ENCODE results near the gene MGLL.

Gene MGLL

DNA sequence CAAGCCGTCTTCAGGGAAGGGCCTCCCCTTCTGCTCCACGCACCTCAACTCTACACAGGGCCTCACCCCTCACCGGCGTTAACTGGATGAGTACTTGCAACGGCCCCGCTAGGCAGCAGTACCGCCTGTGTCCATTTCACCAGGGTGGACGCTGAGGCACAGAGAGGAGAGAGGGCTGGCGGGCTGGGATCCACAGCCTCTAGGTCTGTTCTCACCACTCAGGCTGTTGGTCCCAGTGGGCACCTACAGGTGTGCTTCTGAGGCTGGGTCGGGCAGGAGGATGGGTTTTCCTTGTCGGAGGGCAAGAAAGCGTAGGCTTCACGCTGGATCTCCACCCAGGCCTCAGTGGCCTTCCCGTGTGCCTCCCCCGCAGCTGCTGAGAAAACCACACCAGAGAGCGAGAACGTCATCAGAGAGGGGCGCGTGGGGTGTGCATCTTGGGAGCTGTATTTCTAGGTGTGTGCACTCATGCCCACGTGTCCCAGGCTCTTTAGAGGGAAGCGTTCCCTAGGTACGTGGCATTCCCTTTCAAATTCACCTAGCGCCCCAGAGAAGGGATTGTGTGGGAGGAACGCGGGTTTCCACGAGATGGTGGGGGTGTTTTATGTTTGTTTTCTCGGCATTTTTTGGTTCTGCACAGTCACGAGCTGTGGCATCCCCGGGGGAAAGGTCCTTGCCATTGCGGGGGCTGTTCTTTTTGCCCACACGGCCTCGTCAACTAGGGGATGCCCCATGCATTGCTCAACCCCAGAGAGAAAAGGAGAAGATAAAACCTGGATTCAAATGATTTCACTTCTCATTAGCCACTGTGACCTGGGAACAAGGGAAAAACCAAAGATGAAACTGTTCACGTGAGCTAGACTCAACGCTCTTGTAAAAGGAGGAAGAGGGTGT, 67.7 kb downstream of the MGLL start:
- Histone ChIP-seq H3K27ac (peak overlapping the region; percentile 27), H3K4me1 (ENCODE audit: control insufficient read depth in 1 of 2, insufficient read depth in 1 of 2, low read depth in 1 of 2, low read length in 1 of 2) (peaks cover 5 to 28% of the 10 kb centered on the region in 2 experiments), H3K36me3 (no peaks in the 10 kb centered on the region), H3K27me3 (no peaks in the 10 kb centered on the region), H3K4me3 (ENCODE audit: low read depth in 1 of 2, low read length in 1 of 2) (peak overlapping the region in 1 of 2 experiments; percentile 21), H3K9me3 (no peaks in the 10 kb centered on the region)
- TF ChIP-seq, protein P1, sequence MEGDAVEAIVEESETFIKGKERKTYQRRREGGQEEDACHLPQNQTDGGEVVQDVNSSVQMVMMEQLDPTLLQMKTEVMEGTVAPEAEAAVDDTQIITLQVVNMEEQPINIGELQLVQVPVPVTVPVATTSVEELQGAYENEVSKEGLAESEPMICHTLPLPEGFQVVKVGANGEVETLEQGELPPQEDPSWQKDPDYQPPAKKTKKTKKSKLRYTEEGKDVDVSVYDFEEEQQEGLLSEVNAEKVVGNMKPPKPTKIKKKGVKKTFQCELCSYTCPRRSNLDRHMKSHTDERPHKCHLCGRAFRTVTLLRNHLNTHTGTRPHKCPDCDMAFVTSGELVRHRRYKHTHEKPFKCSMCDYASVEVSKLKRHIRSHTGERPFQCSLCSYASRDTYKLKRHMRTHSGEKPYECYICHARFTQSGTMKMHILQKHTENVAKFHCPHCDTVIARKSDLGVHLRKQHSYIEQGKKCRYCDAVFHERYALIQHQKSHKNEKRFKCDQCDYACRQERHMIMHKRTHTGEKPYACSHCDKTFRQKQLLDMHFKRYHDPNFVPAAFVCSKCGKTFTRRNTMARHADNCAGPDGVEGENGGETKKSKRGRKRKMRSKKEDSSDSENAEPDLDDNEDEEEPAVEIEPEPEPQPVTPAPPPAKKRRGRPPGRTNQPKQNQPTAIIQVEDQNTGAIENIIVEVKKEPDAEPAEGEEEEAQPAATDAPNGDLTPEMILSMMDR (IDR thresholded peaks at IDR 0.05), result no peak

DNA sequence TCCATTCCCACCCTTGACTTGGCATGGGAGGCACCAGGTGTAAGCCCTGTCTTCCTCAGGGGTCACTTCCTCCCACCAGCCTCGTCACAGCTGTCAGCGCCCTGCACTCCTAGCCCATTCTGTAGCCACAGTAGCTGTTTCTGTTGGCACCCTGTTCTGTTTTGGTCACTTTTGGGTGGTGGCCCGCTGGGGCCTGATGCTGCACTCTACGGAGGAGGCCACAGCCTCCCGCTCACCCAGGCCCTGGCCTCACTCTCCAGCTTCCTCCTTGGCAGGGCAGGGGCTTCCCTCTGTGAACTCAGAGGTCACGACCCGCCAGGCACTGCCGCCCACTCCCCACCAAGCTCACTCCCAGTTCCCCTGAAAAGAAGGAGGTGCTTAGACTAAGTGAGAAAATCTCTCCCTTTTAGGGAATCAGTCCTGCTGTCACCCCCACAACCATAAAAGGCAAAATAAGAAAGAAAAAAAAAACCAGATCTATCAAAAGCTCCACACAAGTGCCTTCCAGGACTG, 68.4 kb downstream of the MGLL start:
- TF ChIP-seq, protein P1 (IDR thresholded peaks at IDR 0.05), result no peak
- Histone ChIP-seq H3K4me1 (ENCODE audit: control insufficient read depth in 1 of 2, insufficient read depth in 1 of 2, low read depth in 1 of 2, low read length in 1 of 2) (peaks cover 5 to 28% of the 10 kb centered on the region in 2 experiments), H3K4me3 (ENCODE audit: low read depth in 1 of 2, low read length in 1 of 2) (no peak overlapping the region)

DNA sequence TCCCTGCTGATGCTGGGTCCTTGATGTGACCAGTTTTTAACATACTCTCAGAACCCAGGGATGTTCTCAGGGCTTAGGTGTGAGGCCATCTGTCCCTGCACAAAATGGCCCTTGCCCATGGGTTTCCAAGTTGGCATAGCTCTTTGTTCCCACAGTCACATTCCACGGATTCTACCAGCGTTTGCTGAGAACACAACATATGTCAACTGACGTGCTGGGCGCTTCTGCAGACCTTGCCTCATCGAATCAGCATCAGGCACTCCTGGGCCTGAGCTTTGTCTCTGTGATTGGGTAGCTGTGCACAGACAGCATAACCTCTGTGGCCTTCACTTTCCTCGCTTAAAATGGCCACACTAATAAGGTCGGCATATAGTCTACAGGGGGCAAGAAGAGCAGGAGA, 69.0 kb downstream of the MGLL start:
- H3K4me1 ChIP-seq (ENCODE audit: control insufficient read depth in 1 of 2, insufficient read depth in 1 of 2, low read depth in 1 of 2, low read length in 1 of 2), result peaks cover 5 to 28% of the 10 kb centered on the region in 2 experiments
- TF ChIP-seq, protein P1 (IDR thresholded peaks at IDR 0.05), result no peak
- H3K4me3 ChIP-seq (ENCODE audit: low read depth in 1 of 2, low read length in 1 of 2), result no peak overlapping the region
- no peaks in the 10 kb centered on the region for H3K27me3 ChIP-seq
- no peaks in the 10 kb centered on the region for H3K9me3 ChIP-seq
- H3K36me3 ChIP-seq, result no peaks in the 10 kb centered on the region
- H3K27ac ChIP-seq, result no peak overlapping the region

More for the DNA sequence above, 68.4 kb downstream of the MGLL start:
- Histone ChIP-seq H3K36me3 (no peaks in the 10 kb centered on the region), H3K27me3 (no peaks in the 10 kb centered on the region), H3K27ac (no peak overlapping the region), H3K9me3 (no peaks in the 10 kb centered on the region)

DNA sequence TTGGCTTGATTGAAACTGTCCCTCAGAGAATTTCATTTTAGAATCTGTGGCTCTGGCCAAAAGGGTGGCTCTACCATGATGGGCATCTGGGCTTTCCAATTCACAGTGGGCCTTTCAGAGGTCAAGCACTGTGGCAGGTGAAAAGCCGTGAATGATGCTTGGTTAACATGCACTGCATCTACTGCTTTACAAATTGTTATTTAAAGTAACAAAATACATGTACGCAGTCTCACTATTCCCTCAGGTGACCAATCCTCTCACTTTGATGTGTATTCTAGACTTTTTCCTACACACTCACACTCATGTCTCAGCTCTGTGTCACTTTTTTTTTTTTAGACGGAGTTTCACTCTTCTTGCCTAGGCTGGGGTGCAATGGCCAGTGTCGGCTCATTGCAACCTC, 70.5 kb downstream of the MGLL start:
- no peaks in the 10 kb centered on the region for H3K36me3 ChIP-seq
- H3K4me1 ChIP-seq (ENCODE audit: control insufficient read depth in 1 of 2, insufficient read depth in 1 of 2, low read depth in 1 of 2, low read length in 1 of 2), result peaks cover 5 to 28% of the 10 kb centered on the region in 2 experiments
- no peak overlapping the region for H3K4me3 ChIP-seq (ENCODE audit: low read depth in 1 of 2, low read length in 1 of 2)
- H3K9me3 ChIP-seq, result no peaks in the 10 kb centered on the region
- H3K27ac ChIP-seq, result no peak overlapping the region
- TF ChIP-seq, protein P1 (IDR thresholded peaks at IDR 0.05), result no peak
- H3K27me3 ChIP-seq, result no peaks in the 10 kb centered on the region

DNA sequence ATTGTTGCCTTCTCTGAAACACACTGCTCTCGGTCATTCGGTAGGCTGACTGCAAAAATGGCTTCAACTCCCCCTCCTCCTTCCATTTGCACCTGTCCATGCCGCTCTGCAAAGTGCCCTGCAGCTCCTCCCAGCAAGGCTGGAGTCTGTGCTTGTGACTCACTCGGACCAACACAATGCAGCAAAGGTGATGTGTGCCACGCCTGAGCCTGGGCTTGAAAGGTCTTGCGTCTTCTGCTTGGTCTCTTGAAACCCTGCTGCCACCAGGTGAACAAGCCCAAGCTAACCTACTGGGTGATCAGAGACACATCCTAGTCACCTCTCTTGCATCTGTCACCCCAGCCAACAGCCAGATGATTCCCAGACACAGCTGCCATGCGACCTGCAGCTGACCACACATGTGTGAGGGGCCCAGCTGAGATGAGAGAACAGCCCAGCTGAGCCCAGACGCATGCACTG, 71.1 kb downstream of the MGLL start:
- no peak overlapping the region for H3K27ac ChIP-seq
- H3K9me3 ChIP-seq, result no peaks in the 10 kb centered on the region
- H3K4me3 ChIP-seq (ENCODE audit: low read depth in 1 of 2, low read length in 1 of 2), result no peak overlapping the region
- peaks cover 5 to 28% of the 10 kb centered on the region in 2 experiments for H3K4me1 ChIP-seq (ENCODE audit: control insufficient read depth in 1 of 2, insufficient read depth in 1 of 2, low read depth in 1 of 2, low read length in 1 of 2)
- TF ChIP-seq, protein P1 (IDR thresholded peaks at IDR 0.05), result no peak
- H3K36me3 ChIP-seq, result no peaks in the 10 kb centered on the region
- H3K27me3 ChIP-seq, result no peaks in the 10 kb centered on the region
